Activated T-helper 1 cell treated with Interleukin-2 at 50 U/mL for 16 hours (primary cell): ENCODE data around the gene OSTM1.
"Not testable (repeated sequence)": the region's sequence is repeated elsewhere in the genome, so short reads cannot be mapped to it uniquely, and the experiment has no call there.

Experiments
- DNase-seq: peaks from one replicate; pipeline ENCODE4 v3.0.0-alpha.2; 2020; ENCODE audit warnings: low read depth

OSTM1 gene

DNA sequence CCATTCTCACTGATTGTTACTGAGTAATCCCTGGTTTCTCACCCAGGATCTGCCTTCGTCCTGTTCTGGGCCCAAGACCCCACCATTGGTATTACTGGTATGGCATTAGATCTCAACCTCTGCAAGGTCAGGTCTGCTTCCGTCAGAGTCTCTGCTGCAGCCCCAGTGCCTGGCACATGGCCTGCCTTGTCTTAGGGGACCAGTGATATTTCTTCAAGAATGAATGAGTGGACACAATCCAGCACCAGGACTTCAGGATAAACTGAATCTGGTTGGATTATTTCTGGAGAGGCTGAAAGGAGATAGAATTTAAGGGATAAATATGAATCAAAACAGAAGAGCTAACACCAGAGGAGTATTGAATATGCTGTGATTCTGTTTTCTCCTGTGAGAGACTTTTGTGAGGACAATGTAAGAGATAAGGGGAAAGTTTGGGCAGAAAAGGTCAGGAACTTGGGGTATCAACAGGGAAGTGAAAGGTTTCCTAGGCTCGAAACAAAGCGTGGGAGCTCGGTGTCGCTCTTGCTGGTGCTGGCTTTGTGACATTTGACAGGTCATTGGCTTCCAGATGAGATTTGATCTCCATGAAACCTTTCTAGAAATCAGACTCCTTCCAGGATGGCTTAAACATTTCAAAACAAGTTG is 53.9 kb downstream of the OSTM1 start:
- no peak for DNase-seq

DNA sequence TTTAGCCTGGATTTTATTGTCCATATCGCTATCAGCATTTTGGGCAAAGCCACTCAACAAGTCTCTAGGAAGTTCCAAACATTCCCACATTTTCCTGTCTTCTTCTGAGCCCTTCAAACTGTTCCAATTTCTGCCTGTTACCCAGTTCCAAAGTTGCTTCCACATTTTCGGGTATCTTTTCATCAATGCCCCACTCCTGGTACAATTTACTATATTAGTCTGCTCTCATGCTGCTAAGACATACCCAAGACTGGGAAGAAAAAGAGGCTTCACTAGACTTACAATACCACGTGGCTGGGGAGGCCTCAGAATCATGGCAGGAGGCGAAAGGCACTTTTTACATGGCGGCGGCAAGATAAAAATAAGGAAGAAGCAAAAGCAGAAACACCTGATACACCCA is 58.3 kb downstream of the OSTM1 start:
- not testable (repeated sequence) for DNase-seq

DNA sequence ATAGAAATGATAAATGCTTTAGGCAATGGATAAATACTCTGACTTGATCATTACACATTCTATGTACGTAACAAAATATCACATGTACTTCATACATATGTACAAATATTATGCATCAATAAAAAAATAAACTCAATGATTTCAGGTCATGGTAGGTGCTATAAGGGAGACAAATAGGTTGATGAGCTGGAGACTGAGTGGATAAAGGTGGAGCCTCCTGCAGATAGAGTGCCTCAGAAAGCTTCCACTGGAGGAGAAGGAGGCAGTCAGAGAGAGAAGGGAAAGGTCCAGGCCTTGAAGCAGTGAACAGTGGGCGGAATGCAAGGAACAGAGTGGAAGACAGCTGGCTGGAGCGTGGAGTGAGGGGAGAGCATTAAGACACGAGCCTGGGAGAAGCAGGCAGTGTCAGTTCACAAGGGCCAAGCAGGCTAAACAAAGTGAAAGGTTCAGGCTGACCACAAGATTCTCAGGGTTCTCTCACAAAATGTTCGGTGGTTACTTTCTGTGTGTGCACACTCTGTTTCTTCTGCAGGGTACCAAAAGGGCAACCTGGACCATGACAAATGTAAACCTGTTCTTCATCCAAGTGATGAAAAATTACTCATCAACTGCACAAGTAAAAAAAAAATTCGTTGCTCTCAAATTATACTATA is 60.6 kb downstream of the OSTM1 start:
- DNase-seq = no peak

DNA sequence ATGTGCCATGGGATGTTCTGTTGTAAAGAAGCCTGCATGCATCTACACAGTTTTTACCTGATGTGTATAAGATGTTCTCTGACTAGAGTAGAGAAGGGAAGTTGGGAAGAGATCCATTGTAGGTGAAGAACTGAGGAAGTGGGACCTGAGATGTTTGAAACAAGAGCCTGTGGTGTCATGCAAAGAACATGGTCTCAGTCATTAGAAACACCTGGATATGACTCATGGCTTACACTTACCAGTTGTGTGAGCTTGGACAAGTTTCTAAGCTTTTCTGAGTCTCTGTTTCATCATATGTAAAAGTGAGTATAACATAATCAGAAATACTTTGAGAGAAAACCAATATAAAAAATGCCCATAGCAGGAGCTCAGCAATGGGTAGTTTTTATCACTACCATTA is 64.6 kb downstream of the OSTM1 start:
- DNase-seq = no peak

DNA sequence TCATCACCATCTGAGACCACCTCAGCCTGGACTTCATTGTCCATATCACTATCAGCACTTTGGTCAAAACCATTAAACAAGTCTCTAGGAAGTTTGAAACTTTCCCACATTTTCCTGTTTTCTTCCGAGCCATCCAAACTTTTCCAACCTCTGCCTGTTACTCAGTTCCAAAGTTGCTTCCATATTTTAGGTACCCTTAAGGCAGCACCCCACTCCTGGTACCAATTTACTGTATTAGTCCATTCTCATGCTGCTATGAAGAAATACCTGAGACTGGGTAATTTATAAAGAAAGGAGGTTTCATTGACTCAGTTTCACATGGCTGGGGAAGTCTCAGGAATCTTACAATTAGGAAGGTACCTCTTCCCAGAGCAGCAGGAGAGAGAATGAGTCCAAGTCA is 65.3 kb downstream of the OSTM1 start:
- DNase-seq = not testable (repeated sequence)

DNA sequence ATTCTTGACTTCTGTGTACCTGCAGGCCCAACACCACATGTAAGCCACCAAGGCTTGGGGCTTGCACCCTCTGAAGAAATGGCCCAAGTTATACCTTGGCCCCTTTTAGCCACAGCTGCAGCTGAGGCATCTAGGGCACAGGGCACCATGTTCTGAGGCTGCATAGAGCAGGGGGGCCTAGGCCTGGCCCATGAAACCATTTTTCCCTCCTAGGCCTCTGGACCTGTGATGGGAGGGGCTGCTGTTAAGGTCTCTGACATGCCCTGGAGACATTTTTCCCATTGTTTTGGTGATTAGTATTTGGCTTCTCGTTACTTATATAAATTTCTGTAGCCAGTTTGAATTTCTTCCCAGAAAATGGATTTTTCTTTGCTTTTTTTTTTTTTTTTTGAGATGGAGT is 66.2 kb downstream of the OSTM1 start:
- DNase-seq = no peak

DNA sequence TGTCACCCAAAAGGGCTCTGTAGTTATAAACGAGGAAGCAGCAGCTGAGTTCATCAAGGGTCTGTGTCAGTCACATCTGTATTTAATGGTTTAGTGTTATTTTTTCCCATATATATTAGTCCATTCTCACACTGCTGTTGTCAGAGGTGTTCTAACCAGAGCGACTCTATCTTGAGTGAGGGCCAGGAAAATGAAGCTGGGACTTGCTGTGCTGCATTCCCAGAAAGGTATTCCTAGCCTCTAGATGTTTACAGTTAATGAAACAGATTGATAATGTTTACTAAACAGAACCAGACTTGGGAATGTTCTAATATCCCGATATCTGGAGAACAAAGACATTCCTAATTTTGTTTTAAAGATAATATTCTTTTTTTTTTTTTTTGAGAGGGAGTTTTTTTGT is 68.6 kb downstream of the OSTM1 start:
- DNase-seq = no peak

DNA sequence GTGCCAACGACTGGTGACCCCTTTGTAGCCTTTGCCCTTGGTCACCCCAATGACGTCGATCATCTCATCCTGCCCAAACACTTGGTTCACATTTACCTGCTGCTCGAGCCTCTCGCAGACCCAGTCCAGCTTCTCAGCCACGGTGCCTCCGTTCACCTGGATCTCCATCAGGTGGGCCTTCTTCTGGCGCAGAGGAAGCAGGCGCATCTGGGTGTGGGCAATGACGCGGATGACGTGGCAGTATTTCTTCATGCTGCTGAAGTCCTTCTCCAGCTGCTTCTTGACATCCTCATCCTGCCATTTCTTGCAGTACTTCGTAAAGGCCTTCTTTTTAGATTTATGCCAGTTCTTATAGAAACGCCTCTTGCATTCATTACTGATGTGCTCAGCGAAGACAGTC is 69.7 kb downstream of the OSTM1 start:
- DNase-seq = no peak

DNA sequence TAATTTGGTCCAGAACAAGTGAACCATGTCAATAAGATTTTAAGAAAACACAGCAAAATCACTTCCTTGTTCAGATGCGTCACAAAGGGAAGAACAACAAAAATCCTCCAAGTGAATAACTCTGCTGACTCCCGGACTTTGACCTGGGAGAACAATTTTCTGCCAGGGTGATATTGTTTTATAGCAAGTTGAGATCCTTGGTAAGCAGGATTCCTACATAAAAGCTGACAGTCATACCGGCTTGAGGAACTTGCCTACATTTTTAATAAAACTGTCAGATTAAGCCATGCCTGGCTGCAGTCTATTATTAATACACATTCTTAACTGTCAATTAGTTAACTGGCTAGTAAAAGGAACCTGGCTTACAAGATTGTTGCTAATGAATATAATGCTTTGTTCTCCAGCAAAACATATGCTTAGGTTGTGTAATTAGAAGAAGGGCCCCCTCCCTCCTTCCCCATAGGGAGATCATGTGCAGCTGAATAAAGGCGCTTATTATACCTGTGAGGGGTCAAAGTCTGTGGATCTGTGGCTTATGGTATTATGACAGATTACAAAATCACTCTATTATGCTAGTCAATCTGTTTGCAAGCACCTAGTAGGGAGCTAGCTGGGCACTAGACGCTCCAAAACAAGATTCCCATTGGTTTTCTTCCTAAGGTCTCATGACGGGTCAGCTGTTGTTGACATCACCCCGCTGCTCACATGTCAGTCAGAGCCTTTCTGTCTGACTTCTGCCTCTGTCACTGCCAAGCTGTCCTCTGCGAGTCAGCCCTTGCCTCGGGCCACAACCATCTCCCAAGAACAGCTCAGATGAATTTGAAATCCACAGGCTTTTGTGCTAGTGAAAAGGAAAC is 71.9 kb downstream of the OSTM1 start:
- no peak for DNase-seq

DNA sequence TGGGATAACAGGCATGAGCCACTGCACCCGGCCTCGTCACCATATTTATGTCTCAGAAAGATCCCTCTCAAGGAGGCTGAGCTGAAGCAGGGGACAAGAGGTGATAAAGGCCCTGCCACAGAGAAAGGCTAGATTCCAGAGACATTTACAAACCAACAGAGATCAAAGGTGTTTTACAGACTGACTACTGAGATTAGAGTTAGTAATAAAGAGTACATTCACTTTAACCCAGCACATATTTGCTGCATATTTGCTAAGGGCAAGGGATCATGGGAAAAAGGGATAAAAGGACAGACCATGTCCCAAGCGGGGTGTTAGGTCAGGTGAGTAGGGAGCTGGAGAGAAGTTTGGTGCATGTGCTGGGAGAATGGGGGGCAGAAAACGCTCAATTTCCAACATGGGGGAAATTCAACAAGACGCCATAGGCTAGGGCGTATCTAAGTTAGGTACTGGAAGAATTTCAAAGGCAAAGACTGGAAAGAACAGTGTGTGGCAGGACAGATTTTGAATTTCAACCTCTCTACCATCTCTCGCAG is 72.8 kb downstream of the OSTM1 start:
- DNase-seq = no peak

DNA sequence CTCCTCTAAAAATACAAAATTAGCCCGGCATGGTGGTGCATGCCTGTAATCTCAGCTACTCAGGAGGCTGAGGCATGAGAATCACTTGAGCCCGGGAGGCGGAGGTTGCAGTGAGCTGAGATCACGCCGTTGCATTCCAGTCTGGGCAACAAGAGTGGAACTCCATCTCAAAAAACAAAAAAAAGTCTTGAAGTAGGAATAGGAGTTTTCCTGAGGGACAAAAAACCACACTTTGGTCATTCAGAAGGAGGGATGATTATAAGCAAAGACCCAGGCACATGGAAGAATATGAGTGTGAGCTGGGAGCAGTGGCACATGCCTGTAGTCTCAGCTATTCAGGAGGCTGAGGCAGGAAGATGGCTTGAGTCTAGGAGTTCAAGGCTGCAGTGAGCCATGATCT is 74.3 kb downstream of the OSTM1 start:
- DNase-seq = not testable (repeated sequence)

DNA sequence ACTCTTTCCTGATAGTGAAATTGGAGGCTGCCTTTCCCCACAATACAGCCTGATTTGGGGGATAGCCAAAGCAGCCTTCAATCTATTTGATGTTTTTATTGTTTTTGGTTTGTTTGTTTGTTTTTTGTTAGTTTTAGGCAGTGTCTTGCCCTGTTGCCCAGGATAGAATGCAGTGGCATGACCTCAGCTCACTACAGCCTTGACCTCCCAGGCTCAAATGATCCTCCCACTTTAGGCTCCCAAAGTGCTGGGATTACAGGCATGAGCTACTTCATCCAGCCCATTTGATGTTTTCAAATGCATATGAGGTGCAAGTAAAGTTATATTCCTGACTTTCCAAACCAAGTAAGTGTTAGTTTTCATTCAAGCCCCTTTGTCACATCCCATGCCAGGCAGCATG is 75.2 kb downstream of the OSTM1 start:
- DNase-seq = no peak

DNA sequence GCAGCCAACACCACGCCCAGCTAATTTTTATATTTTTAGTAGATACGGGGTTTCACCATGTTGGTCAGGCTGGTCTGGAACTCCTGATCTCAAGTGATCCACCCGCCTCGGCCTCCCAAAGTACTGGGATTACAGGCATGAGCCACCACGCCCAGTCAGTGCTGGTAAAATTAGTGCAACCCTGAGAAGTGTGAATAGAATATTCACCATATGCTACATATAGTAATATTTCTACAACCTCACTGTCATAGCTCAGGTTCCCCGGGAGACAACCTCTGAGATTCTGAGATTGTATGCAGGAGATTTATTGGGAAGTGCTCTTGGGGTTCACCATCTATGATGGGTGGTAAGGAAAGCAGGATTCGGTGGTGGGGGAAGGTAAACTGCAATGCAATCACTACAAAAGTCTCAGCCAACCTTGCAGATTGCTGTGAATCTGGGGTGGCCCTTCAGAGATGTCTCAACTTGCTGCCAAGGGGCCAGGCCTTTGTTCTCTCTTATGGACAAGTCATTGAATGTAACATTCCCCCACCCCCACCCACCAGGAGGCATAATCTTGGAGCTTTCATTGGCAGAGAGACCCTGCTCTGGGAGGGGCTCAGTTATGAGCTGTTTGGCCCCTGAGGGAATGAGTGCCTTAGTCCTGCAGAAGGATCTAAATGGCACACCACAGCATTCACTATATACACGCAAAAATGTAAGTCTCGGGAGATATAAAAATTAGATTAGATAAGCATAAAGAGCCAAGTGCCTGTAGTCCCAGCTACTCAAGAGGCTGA is 82.6 kb downstream of the OSTM1 start:
- no peak for DNase-seq
